ENCODE results near the gene LPCAT1.

Gene LPCAT1

DNA sequence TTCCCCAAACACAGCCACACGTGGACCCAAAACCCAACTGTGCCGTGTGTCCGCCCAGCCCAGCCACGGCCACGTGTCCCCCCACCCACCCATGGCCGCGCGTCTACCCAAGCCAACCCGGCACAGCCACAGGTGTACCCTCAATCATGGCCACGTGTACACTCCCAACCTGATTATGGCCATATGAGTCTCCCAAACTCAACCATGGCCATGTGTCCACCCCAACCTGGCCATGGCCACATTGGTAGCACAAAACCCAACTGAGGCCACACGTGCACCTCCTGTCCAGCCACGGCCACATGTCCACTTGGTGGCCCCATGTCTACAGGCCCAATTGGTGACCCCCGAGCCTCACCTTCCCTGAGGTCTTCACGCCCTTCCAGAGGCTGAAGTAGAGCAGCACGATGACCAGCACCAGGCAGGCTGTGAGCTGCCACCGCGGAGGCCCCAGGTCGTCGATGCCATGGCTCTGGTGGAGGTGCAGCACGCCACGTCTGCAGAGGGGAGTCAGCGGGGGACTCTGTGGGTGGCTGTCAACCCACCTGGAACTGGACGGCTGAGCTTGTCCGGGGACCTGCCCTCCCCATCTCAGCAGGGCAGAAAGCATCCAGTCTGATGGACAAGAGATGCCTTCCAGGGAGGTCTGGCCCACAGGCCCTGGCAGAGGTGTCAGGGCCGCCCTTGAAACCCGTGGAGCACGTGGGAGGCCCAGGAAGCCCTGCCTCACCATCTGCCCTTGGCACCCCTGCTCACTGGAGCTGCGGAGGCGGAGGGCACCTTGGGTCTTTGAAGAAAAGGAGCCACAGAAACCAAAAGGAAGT, 102.0 kb downstream of the LPCAT1 start:
- DNase-seq (ENCODE audit: low spot score) = no peak

DNA sequence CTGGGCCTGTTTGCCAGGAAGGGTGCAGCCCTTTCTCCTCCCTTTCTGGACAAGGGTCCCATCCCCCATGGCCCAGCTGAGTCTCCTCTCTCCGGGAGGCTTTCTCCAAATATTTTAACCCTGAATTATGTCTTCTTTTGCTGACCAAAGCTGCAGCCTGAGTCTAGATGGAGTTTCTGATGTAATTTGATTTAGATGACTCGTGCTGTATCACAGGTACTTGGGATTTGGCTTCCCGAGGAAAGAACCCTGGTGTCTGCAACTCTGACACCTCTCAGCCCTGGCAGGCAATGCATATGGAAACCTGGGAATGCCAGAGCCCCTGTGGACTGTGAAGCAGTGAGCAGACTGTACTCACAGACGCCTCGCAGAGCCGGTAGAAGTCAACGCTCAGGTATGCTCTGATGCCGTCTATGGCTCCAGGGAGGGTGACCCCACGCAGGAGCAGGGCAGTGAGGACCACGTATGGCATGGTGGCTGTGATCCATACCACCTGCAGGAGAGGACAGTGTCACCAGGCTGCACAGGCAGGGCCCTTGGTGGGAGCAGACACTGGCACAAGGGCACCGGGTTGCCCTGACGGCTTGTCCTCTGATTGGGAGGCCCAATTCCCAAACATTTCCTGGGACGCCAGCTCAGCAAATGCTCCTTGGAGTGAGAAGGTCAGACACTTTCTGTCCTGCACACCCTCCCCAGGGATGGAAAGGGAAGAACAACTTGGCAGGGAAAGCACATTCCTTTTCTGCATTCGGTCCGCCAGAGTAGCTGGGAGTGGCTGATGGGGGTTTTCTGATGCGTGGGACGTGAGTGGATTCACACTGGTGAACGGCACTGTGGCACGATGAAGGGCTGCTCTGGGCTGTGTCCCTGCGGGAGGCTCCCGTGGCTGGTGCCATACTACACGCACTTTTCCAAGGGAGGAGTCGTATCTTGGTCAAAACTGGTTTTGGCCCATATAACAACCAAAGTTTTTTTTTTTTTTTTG, 103.3 kb downstream of the LPCAT1 start:
- DNase-seq (ENCODE audit: low spot score) = no peak

DNA sequence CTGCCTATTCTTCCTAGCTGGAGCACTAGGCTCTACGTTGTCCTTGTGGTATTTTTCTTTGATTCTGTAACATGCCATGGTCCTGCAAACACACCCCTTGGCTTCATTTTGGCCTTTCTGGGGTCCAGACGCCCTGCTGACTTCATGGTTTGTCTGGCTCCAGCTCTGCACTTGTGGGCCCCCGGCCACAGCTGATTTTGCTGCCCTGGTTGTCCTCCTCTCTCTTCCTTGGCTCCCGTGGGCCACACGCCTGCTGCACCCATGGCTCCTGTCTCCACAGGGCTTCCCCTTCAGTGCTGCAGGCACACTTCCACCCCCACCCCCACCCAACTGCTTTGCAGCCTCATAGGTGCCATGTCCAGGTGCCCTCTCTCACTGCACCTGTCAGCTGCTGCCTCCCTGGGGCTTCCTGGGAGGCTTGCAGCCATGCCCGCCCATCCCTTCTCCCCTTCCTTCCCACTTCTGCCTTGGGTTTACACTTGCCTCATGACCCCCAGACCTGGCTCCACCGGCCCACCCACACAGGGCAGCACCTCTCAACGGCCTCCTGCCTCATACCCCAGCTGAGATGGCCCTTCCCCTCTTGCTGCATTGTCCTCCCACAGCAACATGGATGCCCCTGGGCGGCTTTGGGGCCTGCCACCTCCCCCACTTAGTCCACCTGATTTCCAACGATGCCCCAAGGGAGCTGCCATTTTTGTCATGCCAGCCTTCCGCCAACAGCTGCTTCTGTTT, 104.1 kb downstream of the LPCAT1 start:
- no peak for DNase-seq (ENCODE audit: low spot score)

DNA sequence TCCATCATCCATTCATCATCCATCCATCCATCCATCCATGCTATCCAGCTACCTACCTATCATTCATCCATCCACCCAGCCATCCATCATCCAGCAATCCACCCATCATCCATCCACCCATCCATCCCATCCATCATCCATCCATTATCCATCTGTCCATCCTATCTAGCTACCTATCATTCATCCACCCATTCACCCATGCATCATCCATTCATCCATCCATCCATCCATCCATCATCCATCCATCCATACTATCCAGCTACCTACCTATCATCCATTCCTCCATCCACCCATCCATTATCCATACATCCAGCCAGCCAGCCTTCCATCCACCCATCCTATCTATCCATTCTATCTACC, 104.9 kb downstream of the LPCAT1 start:
- DNase-seq (ENCODE audit: low spot score) = no peak

DNA sequence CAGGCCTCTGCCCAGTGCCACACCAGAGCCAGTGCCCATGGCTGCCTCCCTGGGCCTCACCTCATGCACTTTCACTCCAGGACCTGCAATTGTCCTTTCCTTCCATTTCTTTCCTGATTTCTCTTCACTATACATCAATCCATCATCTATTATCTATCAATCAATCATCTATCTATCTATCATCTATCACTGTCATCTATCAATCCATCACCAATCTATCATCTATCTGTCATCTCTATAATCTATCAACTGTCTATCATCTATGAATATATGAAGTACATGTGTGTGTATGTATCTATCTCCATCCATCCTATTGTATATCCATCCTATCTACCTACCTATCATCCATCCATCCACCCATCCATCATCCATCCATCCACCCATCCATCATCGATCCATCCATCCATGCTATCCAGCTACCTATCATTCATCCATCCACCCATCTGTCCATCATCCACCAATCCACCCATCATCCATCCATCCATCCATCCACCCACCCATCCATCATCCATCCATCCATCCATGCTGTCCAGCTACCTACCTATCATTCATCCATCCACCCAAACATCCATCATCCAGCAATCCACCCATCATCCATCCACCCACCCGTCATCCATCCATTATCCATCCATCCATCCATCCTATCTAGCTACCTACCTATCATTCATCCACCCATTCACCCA, 105.4 kb downstream of the LPCAT1 start:
- DNase-seq (ENCODE audit: low spot score) = no peak

DNA sequence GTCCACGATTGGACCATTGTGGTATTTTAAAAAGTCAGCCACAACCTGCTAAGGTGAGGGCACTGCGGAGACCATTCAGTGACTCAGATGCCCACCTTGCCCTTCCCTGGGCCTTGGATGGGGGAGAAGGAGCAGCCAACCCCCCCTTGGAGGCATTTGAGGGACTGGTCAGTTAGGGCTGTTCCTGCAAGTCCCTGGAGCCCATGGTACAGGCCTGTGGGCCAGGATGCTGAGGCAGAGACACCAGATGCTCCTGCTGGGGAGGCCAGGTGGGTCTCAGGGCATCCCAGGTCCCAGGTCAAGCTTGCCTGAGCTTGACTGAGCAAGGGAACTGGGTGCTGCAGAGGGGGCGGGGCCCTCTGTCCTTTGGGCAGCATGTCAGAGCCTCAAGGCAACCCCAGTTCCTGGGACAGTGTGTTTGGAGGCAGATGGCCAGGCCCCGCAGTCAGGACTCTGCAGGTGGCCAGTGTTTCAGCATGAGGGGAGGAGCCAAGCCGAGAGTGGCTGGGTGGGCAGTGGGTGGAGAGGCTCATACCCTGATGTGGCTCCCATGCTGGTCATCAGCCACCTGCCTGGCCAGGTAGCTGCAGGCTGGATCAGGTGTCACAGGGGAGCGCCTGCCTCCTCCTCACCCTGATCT, 106.1 kb downstream of the LPCAT1 start:
- DNase-seq (ENCODE audit: low spot score) = no peak

DNA sequence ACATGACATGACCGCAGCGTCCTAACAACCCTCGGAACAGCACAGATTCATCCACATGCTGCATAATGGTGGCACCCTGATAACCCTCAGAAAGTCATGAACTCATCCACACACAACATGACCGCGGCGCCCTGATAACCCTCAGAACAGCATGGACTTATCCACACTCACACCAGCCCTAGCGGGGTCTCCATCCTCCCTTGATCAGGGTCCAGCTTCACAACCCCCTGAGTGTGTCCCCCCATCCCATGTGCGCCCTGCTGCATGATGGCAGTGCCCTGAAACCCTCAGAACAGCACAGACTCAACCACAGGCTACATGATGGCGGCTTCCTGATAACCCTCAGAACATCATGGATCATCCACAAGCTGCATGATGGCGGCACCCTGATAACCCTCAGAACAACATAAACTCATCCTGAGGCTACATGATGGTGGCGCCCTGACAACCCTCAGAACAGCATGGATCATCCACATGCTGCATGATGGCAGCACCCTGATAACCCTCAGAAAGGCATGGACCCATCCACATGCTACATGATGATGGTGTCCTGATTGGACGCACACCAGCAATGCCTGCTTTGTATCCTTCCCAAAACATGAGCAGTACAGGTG, 106.8 kb downstream of the LPCAT1 start:
- DNase-seq (ENCODE audit: low spot score) = no peak

DNA sequence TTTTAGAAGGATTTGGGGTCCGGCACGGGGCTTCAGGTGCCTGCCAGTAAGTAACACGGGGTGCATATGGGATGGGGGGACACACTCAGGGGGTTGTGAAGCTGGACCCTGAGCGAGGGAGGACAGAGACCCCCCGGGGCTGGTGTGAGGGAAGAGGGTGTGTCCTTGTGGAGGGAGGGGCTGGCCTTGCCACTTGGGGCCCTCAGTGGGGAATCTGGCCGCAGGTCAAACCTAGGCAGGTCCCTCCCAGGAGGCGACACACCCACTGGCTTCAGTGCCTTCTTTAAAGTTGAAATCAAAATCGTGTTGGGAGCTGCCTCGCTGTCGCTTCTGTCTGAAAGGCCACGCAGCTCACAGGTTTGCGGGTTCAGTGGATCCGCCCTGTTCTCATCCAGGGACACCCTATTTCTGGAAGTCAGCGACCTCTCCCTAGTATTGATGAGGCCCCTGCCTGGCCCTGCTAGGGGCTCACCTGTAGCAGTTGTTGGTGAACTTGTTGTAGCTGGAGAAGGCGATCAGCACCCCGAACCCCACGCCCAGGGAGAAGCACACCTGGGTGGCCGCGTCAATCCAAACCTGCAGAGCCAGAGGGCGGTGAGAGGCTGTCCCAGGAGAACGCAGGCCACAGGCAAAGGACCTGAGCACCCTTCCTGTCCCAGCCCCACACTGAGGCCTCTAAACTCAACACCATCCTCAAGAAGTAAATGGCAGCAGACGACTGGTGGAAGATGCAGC, 108.0 kb downstream of the LPCAT1 start:
- DNase-seq (ENCODE audit: low spot score) = no peak

DNA sequence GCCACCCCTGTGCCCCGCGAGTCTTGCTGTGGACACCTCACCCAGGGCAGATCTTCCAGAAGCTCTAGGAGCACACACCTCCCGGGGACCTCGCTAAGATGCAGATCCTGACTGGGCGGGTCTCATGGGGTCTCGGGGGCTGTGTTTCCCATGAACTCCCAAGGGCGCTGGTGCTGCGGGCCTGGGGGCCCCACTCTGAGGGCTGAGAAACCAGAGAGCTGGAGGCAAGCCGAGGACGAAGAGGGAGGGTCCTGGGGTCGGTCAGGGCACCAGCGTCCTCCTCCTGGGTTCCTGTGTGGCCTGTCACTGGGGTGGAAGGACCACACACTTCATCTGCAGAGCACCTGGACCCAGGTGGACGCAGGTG, 108.7 kb downstream of the LPCAT1 start:
- DNase-seq (ENCODE audit: low spot score) = no peak

DNA sequence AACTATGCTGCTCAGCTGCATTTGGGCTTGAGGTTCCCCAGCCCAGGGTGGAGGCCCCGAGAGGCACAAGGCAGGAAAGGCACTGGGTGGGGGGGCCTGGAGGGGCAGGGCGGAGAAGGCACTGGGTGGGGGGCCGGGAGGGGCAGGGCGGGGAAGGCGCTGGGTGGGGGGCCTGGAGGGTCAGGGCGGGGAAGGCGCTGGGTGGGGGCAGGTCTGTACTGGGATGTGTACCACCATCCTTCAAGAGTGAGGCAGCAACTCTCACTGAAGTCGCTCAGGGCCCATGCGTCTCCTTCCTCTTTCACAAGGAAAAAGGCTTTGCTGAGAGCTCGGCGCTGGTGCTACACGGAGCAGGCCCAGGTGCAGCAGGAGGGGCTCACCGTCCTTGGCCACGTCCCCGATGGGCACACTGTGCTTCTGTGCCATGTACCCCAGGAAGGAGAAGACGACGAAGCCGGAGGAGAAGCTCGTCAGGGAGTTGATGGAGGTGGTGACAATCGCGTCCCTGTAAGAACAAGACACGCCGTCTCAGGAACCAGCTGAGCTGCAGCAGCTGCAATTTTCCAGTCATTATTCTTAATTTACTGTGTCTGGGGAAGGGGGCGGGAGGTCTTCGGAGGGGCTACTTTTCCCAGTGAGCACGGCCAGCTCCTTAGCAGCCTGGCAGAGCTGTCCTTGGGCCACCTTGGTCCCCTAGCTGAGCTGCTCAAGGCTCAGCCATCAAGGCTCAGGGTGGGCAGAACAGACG, 109.3 kb downstream of the LPCAT1 start:
- DNase-seq (ENCODE audit: low spot score) = no peak

DNA sequence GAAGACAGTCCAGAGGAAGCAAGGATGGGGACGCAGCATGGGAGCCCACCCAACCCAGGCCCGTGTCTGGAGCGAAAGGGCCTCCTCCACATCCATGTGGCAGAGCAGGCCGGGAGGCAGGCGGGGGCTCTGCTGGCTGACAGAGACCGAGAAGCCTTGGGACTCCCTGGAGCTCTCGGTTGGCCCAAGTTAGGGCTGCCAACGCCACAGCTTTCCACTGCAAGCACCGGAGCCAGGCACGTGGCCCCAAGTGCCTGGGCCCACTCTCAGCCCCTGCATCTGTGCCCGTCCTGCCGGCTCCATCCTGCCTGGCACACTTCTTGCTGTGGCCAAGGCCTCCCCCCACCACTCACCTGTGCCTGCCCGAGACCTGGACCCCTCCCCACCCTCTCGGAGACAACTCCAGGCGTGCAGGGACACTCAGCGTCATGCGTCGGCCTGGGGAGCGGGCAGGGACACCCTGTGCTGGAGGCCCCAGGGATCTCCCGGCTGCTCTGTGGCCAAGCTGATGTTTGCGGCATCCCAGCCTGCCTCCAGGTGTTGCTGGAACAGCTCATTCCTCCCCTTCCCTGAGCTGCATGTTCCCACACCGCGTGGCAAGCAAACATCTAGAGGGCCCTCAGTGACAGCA, 110.0 kb downstream of the LPCAT1 start:
- DNase-seq (ENCODE audit: low spot score) = no peak

DNA sequence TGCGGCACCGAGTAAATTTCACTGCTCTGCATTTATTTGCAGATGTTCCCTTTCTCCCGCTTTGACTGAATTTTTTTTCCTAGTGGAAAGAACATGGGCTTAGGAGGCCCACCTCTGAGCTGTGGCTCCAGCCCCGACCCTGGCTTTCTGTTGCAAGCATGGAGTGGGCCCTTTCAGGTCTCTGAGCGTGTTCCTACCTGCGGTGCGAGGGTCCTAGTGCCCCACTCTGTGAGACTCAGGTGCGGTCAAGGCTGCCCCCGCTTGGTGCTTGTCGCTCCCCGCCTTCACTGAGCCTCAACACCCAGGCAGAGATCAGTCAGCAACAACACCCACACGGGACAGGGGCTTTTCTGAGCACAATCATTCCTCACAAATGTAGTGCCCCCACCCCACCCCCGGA, 110.5 kb downstream of the LPCAT1 start:
- DNase-seq (ENCODE audit: low spot score) = no peak

DNA sequence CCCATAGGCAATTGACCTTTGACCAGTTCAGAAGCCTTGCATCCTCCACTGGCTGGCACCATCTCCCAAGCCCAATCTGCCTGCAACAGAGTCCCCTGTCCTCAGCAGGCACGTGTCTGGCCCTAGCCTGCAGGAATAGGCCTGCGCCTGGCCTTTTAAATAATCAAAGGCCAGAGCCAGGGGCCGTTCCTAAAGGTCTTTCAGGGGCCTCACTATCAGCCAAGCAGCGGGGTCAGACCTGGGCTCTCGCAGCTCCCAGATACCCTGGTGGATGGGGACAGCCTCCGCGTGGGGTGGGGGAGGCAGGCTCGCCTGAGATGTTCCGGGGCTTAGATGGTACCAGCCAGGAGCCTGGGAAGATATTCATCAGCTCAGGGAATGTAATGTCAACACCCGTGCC, 111.1 kb downstream of the LPCAT1 start:
- DNase-seq (ENCODE audit: low spot score) = no peak

DNA sequence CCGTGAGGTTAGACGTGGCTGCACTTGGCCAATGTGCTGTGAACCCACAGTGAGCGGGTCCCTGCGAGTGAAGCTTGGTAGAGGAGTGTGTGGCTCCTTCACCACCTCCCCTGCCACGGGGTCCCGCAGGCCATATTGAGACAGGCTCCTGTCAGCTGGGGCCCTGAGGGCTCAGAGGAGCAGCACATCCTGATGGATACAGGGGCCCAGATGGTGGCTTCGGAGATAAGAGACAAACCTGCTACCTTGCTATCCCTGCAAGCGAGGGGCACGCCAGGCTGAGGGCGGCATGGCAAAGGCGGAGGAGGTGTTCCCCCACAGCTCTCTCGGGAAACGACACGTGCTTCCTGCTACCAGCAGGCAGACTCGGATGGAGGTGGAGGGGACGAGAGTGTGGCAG, 111.6 kb downstream of the LPCAT1 start:
- no peak for DNase-seq (ENCODE audit: low spot score)

Data from hematopoietic multipotent progenitor cell treated with erythropoietin and hydrocortisone succinate and interleukin-3 and kit ligand, for 15 days (in vitro differentiated cells).